SU-DHL-6 (cell line): ENCODE data around the gene NPAS2.

Experiments
- H2AFZ ChIP-seq: fragments of 200-600 bp; sonication (generic); 2 replicates; pipeline ENCODE4 v1.6.1; 2014; ENCODE audit warnings: low read depth, mild to moderate bottlenecking, moderate library complexity, mixed read lengths, antibody characterized with exemption, low read length; ENCODE audit not compliant: severe bottlenecking
- H3F3A ChIP-seq: fragments of 200-600 bp; shearing (Covaris generic); 2 replicates; pipeline ENCODE4 v1.6.0; 2016; ENCODE audit warnings: antibody characterized with exemption, mild to moderate bottlenecking; ENCODE audit not compliant: insufficient read depth
- H3K27ac ChIP-seq: fragments of 200-600 bp; sonication (generic); 2 replicates; pipeline ENCODE4 v1.5.1; 2016; ENCODE audit warnings: low read depth, mild to moderate bottlenecking, low read length, moderate library complexity, mixed read lengths
- H3K27me3 ChIP-seq: fragments of 200-600 bp; sonication (generic), shearing (Covaris generic); 2 replicates; pipeline ENCODE4 v1.6.0; 2014; ENCODE audit warnings: mild to moderate bottlenecking, low read length
- H3K36me3 ChIP-seq: fragments of 200-600 bp; sonication (generic); 2 replicates; pipeline ENCODE4 v1.6.1; 2014; ENCODE audit warnings: mild to moderate bottlenecking, low read length, mixed read lengths
- H3K4me2 ChIP-seq: fragments of 300-600, 200-600 bp; shearing (Covaris generic), sonication (generic); 2 replicates; pipeline ENCODE4 v1.6.0; 2014; ENCODE audit warnings: low read length, low read depth, mild to moderate bottlenecking; ENCODE audit not compliant: poor library complexity, severe bottlenecking
- H3K4me3 ChIP-seq: fragments of 200-600 bp; sonication (generic); 2 replicates; pipeline ENCODE4 v1.5.1; 2014; ENCODE audit warnings: antibody characterized with exemption, low read length, mild to moderate bottlenecking, mixed read lengths; ENCODE audit not compliant: insufficient read depth, poor library complexity, severe bottlenecking
- H3K79me2 ChIP-seq: fragments of 200-600 bp; sonication (generic); 2 replicates; pipeline ENCODE4 v1.6.1; 2014; ENCODE audit warnings: mild to moderate bottlenecking, low read length, moderate library complexity; ENCODE audit not compliant: insufficient read depth
- H3K9ac ChIP-seq: fragments of 200-600 bp; sonication (generic); 2 replicates; pipeline ENCODE4 v1.7.0; 2014; ENCODE audit warnings: mild to moderate bottlenecking, low read length
- H3K9me2 ChIP-seq: fragments of 200-600 bp; sonication (generic); replicated peaks from 2 replicates; pipeline ENCODE4 v1.6.1; 2014; ENCODE audit warnings: low read length; ENCODE audit not compliant: insufficient read depth
- H3K9me3 ChIP-seq: fragments of 200-600 bp; sonication (generic); 2 replicates; pipeline ENCODE4 v1.6.1; 2014; ENCODE audit warnings: low read length, mixed read lengths; ENCODE audit not compliant: insufficient read depth
- H4K20me1 ChIP-seq: fragments of 200-600 bp; sonication (generic); 2 replicates; pipeline ENCODE4 v1.6.1; 2014; ENCODE audit warnings: low read depth, mild to moderate bottlenecking, antibody characterized with exemption, low read length, moderate library complexity, mixed read lengths
- EZH2phosphoT487 ChIP-seq: fragments of 200-600 bp; sonication (generic), shearing (Covaris generic); conservative IDR thresholded peaks from 2 replicates; pipeline ENCODE4 v1.6.1; 2018; ENCODE audit warnings: mild to moderate bottlenecking, antibody characterized with exemption, low read length, moderate library complexity, mixed read lengths
- TF ChIP-seq, protein P1 (sequence below): fragments of 200-600 bp; sonication (generic); IDR thresholded peaks from one replicate; pipeline ENCODE4 v1.5.1; 2017; ENCODE audit warnings: antibody characterized with exemption, mild to moderate bottlenecking, low read length, moderate library complexity; ENCODE audit not compliant: insufficient read depth, poor library complexity, severe bottlenecking

NPAS2 gene

DNA sequence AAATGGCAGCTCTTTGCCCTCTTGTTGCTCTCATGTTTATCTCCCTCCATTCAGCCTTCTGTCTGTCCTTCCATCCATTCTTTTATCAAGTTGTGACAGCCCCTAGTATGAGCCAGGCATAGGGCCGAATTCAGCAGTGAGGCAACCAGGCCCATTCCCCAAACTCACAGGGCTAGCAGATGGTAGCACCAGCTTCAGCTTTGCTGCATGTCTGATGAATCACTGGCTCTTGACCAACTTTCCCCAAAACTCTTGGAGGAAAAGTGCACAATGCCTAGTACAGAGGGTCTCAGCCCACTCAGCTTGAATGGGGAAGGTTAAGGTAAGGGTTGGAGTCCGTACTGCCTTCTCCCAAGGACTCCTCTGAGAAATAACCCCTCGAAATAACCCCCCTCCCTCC is 35.7 kb downstream of the NPAS2 start:
- no peak overlapping the region for H2AFZ ChIP-seq

DNA sequence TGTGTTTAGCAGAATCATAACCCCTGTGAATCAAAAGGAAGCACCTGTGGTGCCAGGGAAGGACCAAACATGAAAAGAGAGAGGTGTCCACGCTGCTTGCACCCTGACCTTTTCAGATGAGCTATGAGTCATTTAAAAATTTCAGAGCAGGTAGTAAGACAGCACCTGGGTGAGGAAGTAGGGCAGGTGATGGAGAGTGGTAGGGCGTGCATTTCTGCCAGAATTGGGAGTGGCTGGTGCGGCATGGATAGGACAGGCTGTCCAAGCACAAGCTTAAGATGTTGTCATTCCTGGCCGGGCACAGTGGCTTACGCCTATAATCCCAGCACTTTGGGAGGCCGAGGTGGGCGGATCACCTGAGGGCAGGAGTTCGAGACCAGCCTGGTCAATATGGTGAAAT is 36.8 kb downstream of the NPAS2 start:
- Histone ChIP-seq H3K4me2 (no peak overlapping the region), H3K79me2 (no peaks in the 10 kb centered on the region), H3K4me3 (no peak overlapping the region), H3K9me2 (no peaks in the 10 kb centered on the region), H3K27me3 (no peaks in the 10 kb centered on the region), H3K27ac (no peak overlapping the region), H3K9ac (no peak overlapping the region), H3K9me3 (no peaks in the 10 kb centered on the region), H3F3A (no peaks in the 10 kb centered on the region), H3K36me3 (no peaks in the 10 kb centered on the region), H2AFZ (no peak overlapping the region), H4K20me1 (no peaks in the 10 kb centered on the region)
- TF ChIP-seq, protein P1, sequence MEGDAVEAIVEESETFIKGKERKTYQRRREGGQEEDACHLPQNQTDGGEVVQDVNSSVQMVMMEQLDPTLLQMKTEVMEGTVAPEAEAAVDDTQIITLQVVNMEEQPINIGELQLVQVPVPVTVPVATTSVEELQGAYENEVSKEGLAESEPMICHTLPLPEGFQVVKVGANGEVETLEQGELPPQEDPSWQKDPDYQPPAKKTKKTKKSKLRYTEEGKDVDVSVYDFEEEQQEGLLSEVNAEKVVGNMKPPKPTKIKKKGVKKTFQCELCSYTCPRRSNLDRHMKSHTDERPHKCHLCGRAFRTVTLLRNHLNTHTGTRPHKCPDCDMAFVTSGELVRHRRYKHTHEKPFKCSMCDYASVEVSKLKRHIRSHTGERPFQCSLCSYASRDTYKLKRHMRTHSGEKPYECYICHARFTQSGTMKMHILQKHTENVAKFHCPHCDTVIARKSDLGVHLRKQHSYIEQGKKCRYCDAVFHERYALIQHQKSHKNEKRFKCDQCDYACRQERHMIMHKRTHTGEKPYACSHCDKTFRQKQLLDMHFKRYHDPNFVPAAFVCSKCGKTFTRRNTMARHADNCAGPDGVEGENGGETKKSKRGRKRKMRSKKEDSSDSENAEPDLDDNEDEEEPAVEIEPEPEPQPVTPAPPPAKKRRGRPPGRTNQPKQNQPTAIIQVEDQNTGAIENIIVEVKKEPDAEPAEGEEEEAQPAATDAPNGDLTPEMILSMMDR: no peak
- TF ChIP-seq EZH2phosphoT487: no peak

More for the DNA sequence above, 35.7 kb downstream of the NPAS2 start:
- H3K4me2 ChIP-seq: no peak overlapping the region
- no peaks in the 10 kb centered on the region for H3K79me2 ChIP-seq
- TF ChIP-seq EZH2phosphoT487: no peak
- TF ChIP-seq, protein P1: no peak
- H3K9me3 ChIP-seq: no peaks in the 10 kb centered on the region
- no peak overlapping the region for H3K9ac ChIP-seq
- H4K20me1 ChIP-seq: no peaks in the 10 kb centered on the region
- H3K9me2 ChIP-seq: no peaks in the 10 kb centered on the region
- H3K4me3 ChIP-seq: no peak overlapping the region
- no peaks in the 10 kb centered on the region for H3F3A ChIP-seq
- no peaks in the 10 kb centered on the region for H3K27me3 ChIP-seq
- no peaks in the 10 kb centered on the region for H3K36me3 ChIP-seq
- H3K27ac ChIP-seq: no peak overlapping the region

DNA sequence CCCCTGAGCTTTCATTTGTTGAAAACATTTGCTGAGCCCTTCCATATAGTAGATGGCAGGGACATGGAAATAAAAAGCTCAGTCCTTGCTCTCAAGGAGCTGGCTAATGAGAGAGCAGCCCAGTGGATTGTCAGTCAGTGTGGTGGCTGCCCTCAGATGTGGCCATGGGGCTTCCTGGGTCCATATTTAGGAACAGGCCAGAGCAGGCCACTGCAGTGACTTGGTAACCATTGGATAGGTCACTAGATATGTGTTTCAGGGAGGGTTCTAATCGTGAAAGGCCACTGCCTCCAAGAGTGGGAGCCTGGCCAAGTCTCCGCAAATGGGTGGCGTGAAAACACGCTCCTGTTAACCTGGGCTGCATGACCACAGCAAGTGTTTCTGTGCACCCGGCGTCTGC is 37.4 kb downstream of the NPAS2 start:
- Histone ChIP-seq H3K79me2 (no peaks in the 10 kb centered on the region), H3K9me2 (no peaks in the 10 kb centered on the region), H2AFZ (no peak overlapping the region), H3K36me3 (no peaks in the 10 kb centered on the region), H3K27ac (no peak overlapping the region), H3K9ac (no peak overlapping the region), H4K20me1 (no peaks in the 10 kb centered on the region), H3K4me3 (no peak overlapping the region), H3F3A (no peaks in the 10 kb centered on the region), H3K27me3 (no peaks in the 10 kb centered on the region), H3K4me2 (no peak overlapping the region), H3K9me3 (no peaks in the 10 kb centered on the region)
- TF ChIP-seq, protein P1: no peak
- TF ChIP-seq EZH2phosphoT487: no peak

DNA sequence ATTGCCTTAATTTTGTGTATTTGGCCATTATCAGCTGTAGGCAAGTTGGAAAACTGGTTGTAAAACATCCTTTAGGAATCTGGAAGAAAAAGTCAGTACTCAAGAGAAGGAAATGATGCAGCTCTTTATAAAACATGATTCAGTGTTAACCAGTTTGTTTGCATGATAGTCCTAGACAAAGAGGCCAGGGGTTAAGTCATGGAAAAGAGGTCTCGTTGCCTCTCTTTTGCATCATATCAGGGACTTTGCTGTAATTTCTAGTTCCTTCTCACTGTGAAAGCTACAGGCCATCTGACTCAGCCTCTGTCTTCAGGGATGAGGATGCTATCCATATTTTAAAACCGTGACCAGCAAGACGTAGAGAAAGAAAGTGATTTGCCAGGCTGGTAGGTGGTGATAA is 38.0 kb downstream of the NPAS2 start:
- H3K9me3 ChIP-seq: no peaks in the 10 kb centered on the region
- no peaks in the 10 kb centered on the region for H3F3A ChIP-seq
- no peak overlapping the region for H3K4me3 ChIP-seq
- no peaks in the 10 kb centered on the region for H3K27me3 ChIP-seq
- no peak for TF ChIP-seq EZH2phosphoT487
- TF ChIP-seq, protein P1: no peak
- H3K79me2 ChIP-seq: no peaks in the 10 kb centered on the region
- no peak overlapping the region for H3K4me2 ChIP-seq
- no peaks in the 10 kb centered on the region for H3K9me2 ChIP-seq
- no peaks in the 10 kb centered on the region for H4K20me1 ChIP-seq
- no peaks in the 10 kb centered on the region for H3K36me3 ChIP-seq
- H3K9ac ChIP-seq: no peak overlapping the region
- H2AFZ ChIP-seq: no peak overlapping the region
- H3K27ac ChIP-seq: no peak overlapping the region
